Lung (tissue), 12 donors: Measurements from ENCODE around the gene TOLLIP. TPM values are rescaled to one million over a fixed set of nuclear protein-coding genes. Genes with fewer than 3 reads are reported as not detected.

Experiments
- ATAC-seq: fragments of 200-7000 bp; cut with Tn5 transposase; one replicate; pipeline ENCODE4 v1.9.1; 2020; ENCODE audit warnings: moderate number of reproducible peaks; ENCODE audit not compliant: insufficient read depth, low FRiP score
- DNase-seq, 3 donors: peaks; one replicate each; pipeline ENCODE4 v3.0.0-alpha.2; 2013 to 2017
- H3K27ac ChIP-seq, 2 donors: one replicate each; pipeline ENCODE4 v1.5.1; 2013; ENCODE audit warnings: mild to moderate bottlenecking in 2 of 2, moderate library complexity in 2 of 2, control low read depth in 1 of 2, inconsistent platforms in 1 of 2, low read depth in 1 of 2, low read length in 1 of 2
- H3K27me3 ChIP-seq, 3 donors: one replicate each; pipeline ENCODE4 v1.5.1; 2013; ENCODE audit warnings: low read length in 2 of 3; ENCODE audit not compliant: control insufficient read depth in 3 of 3, insufficient read depth in 3 of 3
- H3K36me3 ChIP-seq, 4 donors: one replicate each; pipeline ENCODE4 v1.5.1; 2013; ENCODE audit warnings: low read length in 4 of 4, mild to moderate bottlenecking in 1 of 4, moderate library complexity in 1 of 4; ENCODE audit not compliant: control insufficient read depth in 4 of 4, insufficient read depth in 4 of 4
- H3K4me1 ChIP-seq, 5 donors: one replicate each; pipeline ENCODE4 v1.5.1; 2013; ENCODE audit warnings: low read length in 5 of 5, mild to moderate bottlenecking in 2 of 5, moderate library complexity in 1 of 5; ENCODE audit not compliant: control insufficient read depth in 5 of 5, insufficient read depth in 5 of 5
- H3K4me3 ChIP-seq: one replicate; pipeline ENCODE4 v1.5.1; 2013; ENCODE audit warnings: mild to moderate bottlenecking, control low read depth, moderate library complexity
- H3K9ac ChIP-seq, 2 donors: one replicate each; pipeline ENCODE4 v1.5.1; 2013; ENCODE audit warnings: low read length in 2 of 2, control low read depth in 1 of 2; ENCODE audit not compliant: insufficient read depth in 1 of 2
- H3K9me3 ChIP-seq, 4 donors: one replicate each; pipeline ENCODE4 v1.5.1; 2013; ENCODE audit warnings: low read length in 3 of 4, mild to moderate bottlenecking in 1 of 4, moderate library complexity in 1 of 4; ENCODE audit not compliant: control insufficient read depth in 4 of 4, insufficient read depth in 3 of 4
- WGBS, 2 donors: extraction: QIAGEN DNeasy Blood & Tissue Kit; methylation state at CpG; one replicate each; pipeline ENCODE4 v1.1.7; 2013; 5-methylcytosine and 5-hydroxymethylcytosine counted together
- polyA plus RNA-seq, 2 donors: library from polyadenylated mRNA; stranded (reverse); fragments of 200-250 nt; gene quantifications; one replicate each; pipeline ENCODE4 v1.2.1, GENCODE V29; 2013
- total RNA-seq, 2 donors: library from RNA; depleted of rRNA in 1 of 2; stranded (reverse); fragments of >200 nt in 1 of 2; gene quantifications; one replicate each; pipeline ENCODE4 v1.2.1, GENCODE V29; 2014 to 2021
- TF ChIP-seq, protein P1 (sequence below): IDR thresholded peaks from 2 replicates; pipeline ENCODE4 v1.5.1; 2012; ENCODE audit warnings: mild to moderate bottlenecking; ENCODE audit errors: control extremely low read depth, extremely low read depth
- donor health status: control.
- donor health status: control.
- donor health status: Bipolar disorder and iron deficiency.
- donor health status: healthy.
- donor health status: DM: yes; HTN: yes; CAD: no.

The TOLLIP gene
- total and polyA plus RNA-seq, 4 donors, result 26.9 to 79.4 (median 43.4) TPM

- ATAC-seq (no peak), DNase-seq (no peak)
- whole genome bisulfite sequencing, 2 donors, result 26% methylated on average over 7 of the region's 7 CpGs
- H3K9ac ChIP-seq, result no peak overlapping the region
- no peaks in the 10 kb centered on the region for H3K36me3 ChIP-seq
- no peak overlapping the region for H3K4me3 ChIP-seq
- H3K27me3 ChIP-seq, result no peaks in the 10 kb centered on the region
- H3K9me3 ChIP-seq, result no peaks in the 10 kb centered on the region
- peak overlapping the region in 1 of 2 donors; percentile 43 for H3K27ac ChIP-seq
- H3K4me1 ChIP-seq, result peaks cover 0 to 16% (median 10%) of the 10 kb centered on the region in 5 donors
- TF ChIP-seq, protein P1, sequence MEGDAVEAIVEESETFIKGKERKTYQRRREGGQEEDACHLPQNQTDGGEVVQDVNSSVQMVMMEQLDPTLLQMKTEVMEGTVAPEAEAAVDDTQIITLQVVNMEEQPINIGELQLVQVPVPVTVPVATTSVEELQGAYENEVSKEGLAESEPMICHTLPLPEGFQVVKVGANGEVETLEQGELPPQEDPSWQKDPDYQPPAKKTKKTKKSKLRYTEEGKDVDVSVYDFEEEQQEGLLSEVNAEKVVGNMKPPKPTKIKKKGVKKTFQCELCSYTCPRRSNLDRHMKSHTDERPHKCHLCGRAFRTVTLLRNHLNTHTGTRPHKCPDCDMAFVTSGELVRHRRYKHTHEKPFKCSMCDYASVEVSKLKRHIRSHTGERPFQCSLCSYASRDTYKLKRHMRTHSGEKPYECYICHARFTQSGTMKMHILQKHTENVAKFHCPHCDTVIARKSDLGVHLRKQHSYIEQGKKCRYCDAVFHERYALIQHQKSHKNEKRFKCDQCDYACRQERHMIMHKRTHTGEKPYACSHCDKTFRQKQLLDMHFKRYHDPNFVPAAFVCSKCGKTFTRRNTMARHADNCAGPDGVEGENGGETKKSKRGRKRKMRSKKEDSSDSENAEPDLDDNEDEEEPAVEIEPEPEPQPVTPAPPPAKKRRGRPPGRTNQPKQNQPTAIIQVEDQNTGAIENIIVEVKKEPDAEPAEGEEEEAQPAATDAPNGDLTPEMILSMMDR, result no peak
Measured at GRCh38 chr11:1263010-1263409, 46.4 kb downstream of the TOLLIP start.

DNA sequence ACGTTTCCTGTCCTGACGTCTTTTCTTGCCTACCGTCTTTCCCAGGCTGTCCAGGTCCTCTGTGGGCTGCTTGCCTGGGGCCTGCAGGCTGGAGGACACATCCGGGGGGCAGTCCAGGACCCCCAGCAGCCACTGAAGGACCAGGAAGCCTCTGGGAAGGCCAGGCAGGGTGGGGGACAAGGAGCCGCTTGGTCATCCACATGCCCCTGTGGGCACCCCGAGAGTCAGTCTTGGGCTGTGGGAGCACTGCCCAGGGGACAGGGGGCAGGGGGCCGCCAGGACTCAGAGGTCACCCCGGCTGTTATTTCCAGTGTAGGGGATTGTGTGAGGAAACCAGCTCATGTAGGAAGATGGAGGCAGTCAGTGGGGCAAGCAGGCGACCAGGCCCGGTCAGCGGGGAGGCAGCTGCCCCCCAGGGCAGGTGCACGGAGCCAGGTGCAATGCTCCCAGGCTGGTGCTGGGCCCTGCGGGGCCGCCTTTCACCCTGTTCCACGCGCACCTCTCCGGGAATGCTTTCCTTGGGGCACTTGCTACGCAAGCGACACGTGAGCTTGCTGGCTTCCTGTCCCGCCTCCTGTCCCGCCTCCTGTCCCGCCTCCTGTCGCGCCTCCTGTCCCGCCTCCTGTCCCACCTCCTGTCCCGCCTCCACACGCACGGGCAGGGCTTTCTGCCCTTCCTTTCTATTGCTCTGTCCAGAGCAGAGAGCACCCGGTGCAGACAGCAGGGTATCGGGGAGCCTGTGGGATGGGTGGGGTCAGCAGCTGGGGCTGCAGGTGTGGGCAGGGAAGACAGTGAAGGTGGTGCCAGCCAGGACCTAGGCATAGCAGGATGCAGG, 47.0 kb downstream of the TOLLIP start:
- Histone ChIP-seq H3K9me3 (no peaks in the 10 kb centered on the region), H3K4me3 (peak overlapping the region; percentile 50), H3K27ac (peak overlapping the region; percentile 56 to 79), H3K36me3 (no peaks in the 10 kb centered on the region), H3K9ac (peak overlapping the region; percentile 40 to 49), H3K27me3 (no peaks in the 10 kb centered on the region), H3K4me1 (peaks cover 0 to 16% (median 10%) of the 10 kb centered on the region in 5 donors)
- TF ChIP-seq, protein P1, result no peak
- peak; percentile 92 for ATAC-seq
- DNase-seq, result peak; percentile 90 to 94 (median 92)
- WGBS, 2 donors, result 8 to 17% methylated on average over 24 to 31 of the region's 31 CpGs

DNA sequence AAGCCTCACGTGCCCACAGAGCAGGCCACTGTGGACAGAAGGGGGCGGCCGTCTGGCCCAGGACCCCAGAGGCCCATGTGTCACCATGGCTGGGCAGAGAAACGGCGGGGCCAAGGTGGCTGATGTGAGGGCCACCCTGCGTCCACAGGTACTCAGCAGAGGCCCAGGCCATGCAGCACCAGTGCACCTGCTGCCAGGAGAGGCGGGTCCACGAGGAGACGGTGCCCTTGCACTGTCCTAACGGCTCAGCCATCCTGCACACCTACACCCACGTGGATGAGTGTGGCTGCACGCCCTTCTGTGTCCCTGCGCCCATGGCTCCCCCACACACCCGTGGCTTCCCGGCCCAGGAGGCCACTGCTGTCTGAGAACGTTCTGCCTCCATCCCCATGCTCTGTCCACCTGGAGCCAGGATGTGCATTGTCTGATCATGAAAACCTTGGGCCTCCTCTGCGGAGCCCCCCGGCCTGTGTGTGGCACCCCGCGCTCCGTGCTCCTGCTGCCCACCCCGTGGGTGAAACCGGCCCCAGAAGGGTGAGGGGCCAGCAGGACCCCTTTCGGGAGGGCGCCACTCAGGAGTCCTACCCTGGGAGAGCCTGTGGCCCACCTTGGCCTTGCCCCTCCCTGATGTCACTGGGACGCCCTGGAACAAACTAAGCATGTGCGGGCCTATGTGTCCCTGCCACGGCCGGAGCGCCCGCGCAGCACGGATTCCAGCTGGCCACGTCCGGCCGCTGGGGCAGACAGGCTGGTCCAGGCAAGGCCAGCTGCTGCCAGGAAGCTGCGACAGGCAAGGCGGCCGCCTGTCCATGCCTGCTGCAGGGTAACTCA, 48.0 kb downstream of the TOLLIP start:
- no peak for DNase-seq
- no peak for ATAC-seq
- Histone ChIP-seq H3K27ac (no peak overlapping the region), H3K4me1 (peaks cover 0 to 16% (median 10%) of the 10 kb centered on the region in 5 donors), H3K27me3 (no peaks in the 10 kb centered on the region), H3K9me3 (no peaks in the 10 kb centered on the region), H3K4me3 (no peak overlapping the region), H3K36me3 (no peaks in the 10 kb centered on the region), H3K9ac (peak overlapping the region in 1 of 2 donors; percentile 40)
- 91 to 92% methylated on average over 39 of the region's 39 CpGs for WGBS, 2 donors
- TF ChIP-seq, protein P1, result no peak
